ENCODE results near the gene IMMP2L.

Gene IMMP2L

DNA sequence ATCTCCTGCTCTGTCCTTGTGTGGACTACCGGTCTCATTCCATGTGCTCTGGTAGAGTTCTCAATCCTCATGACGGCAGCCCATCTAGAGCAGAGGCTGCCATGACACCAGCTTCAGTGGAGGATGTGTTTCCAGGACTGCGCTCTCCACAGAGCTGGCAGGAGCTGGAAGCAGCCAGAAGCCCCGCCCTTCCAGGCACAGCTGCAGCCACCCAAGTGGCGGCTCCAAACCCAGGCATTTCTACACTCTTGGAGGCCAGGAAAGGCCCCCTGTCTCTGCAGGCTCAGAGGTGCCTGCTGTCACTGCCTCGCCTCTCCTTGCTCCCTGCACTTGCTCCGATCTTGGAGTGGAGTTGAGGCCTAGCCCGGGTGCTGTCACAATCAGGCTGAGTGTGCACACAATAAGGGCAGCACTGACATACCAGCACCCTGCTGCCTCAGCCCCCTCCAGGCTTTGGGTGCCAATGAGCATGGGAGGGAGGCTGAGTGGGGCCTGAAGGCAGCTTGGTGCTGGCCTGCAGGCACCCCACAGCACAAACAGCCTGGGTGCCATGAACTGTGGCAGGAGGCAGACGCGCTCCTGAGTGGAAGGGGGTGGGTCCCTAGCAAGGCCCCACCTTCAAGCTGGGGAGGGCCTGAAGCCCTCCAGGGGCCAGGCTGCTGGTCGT lies 349.3 kb downstream of the IMMP2L start:
- no peak for DNase-seq (ENCODE audit: extremely low spot score)
- POLR2A ChIA-PET = no interaction called here
- no peak for TF ChIP-seq LEF1 (IDR thresholded peaks at IDR 0.05; ENCODE audit: borderline replicate concordance)
- TF ChIP-seq HDGF (IDR thresholded peaks at IDR 0.05; ENCODE audit: borderline replicate concordance) = no peak
- TF ChIP-seq TARDBP (IDR thresholded peaks at IDR 0.05) = no peak
- TF ChIP-seq FOXA1 (IDR thresholded peaks at IDR 0.05) = no peak
- TF ChIP-seq SP1 (IDR thresholded peaks at IDR 0.05) = no peak
- no peak for TF ChIP-seq SUZ12 (IDR thresholded peaks at IDR 0.05)
- TF ChIP-seq CTBP1 (IDR thresholded peaks at IDR 0.05; ENCODE audit: borderline replicate concordance) = no peak
- TF ChIP-seq ELF4 (IDR thresholded peaks at IDR 0.05) = no peak
- TF ChIP-seq FOXK2 (IDR thresholded peaks at IDR 0.05) = no peak
- TF ChIP-seq FOXM1 (IDR thresholded peaks at IDR 0.05; ENCODE audit: borderline replicate concordance) = no peak
- no peak for TF ChIP-seq BHLHE40 (IDR thresholded peaks at IDR 0.05; ENCODE audit: borderline replicate concordance)
- TF ChIP-seq ARNT (IDR thresholded peaks at IDR 0.05) = no peak
- TF ChIP-seq, protein P1, sequence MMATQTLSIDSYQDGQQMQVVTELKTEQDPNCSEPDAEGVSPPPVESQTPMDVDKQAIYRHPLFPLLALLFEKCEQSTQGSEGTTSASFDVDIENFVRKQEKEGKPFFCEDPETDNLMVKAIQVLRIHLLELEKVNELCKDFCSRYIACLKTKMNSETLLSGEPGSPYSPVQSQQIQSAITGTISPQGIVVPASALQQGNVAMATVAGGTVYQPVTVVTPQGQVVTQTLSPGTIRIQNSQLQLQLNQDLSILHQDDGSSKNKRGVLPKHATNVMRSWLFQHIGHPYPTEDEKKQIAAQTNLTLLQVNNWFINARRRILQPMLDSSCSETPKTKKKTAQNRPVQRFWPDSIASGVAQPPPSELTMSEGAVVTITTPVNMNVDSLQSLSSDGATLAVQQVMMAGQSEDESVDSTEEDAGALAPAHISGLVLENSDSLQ (IDR thresholded peaks at IDR 0.05) = no peak
- TF ChIP-seq NFRKB (IDR thresholded peaks at IDR 0.05) = no peak
- CTCF ChIA-PET = no interaction called here

DNA sequence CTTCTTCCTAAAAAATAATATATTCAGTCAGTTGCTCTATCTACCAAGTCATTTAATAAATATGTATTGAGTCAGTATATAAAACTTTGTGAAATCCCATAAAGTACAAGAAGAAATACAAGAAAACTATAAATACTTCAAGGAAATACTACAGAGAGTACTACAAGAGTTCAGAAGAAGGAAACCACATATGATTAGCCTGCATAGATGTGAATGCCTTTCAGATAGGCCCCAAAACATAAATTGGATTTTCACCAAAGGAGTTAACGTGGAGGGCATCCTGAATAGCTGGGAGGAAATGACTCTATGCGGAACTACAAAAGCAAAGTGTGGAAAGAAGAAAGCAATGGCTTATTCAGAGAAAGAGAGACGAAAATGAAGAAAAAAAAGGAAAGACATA lies 351.3 kb downstream of the IMMP2L start:
- TF ChIP-seq ELF4 (IDR thresholded peaks at IDR 0.05) (no peak), FOXA1 (IDR thresholded peaks at IDR 0.05) (no peak), BHLHE40 (IDR thresholded peaks at IDR 0.05; ENCODE audit: borderline replicate concordance) (no peak)
- ChIA-PET POLR2A (no interaction called here), CTCF (no interaction called here)
- DNase-seq (ENCODE audit: extremely low spot score) = no peak

DNA sequence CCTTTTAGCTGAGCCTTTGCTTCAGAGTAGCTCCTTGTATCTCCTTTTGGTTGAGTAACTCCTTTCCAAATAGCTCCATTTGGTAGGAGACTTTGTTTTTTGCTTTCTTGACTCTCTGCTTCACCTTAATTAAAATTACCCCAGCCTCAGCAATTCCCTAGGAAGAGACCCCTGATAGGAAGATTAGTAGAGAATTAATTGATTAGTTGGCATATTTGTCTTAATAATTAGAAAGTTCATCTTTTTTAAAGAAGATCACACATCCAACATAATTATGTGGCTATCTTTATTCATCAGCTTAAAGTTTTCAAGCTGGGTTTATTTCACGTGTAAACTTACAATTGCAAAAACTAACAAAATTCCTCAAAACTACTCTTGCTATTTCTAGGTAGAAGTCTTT lies 352.2 kb downstream of the IMMP2L start:
- ChIA-PET CTCF (interaction anchor here (0.7 kb wide), 1 partner anchor 111 kb away, joined by 4 read pairs; no protein-coding TSS in a partner anchor), POLR2A (no interaction called here)
- DNase-seq (ENCODE audit: extremely low spot score) = no peak
- TF ChIP-seq NFRKB (IDR thresholded peaks at IDR 0.05) (no peak), BHLHE40 (IDR thresholded peaks at IDR 0.05; ENCODE audit: borderline replicate concordance) (no peak), HDGF (IDR thresholded peaks at IDR 0.05; ENCODE audit: borderline replicate concordance) (no peak), CTBP1 (IDR thresholded peaks at IDR 0.05; ENCODE audit: borderline replicate concordance) (no peak), FOXM1 (IDR thresholded peaks at IDR 0.05; ENCODE audit: borderline replicate concordance) (no peak), TARDBP (IDR thresholded peaks at IDR 0.05) (no peak), ARNT (IDR thresholded peaks at IDR 0.05) (no peak), L3MBTL2 (conservative IDR thresholded peaks at IDR 0.05) (no peak), FOXA1 (IDR thresholded peaks at IDR 0.05) (no peak), ELF4 (IDR thresholded peaks at IDR 0.05) (no peak), LEF1 (IDR thresholded peaks at IDR 0.05; ENCODE audit: borderline replicate concordance) (no peak), SP1 (IDR thresholded peaks at IDR 0.05) (no peak), ZNF384 (IDR thresholded peaks at IDR 0.05) (no peak)

GRCh38 chr7:111205251-111205650 lies 357.0 kb downstream of the IMMP2L start:
- TF ChIP-seq BHLHE40 (IDR thresholded peaks at IDR 0.05; ENCODE audit: borderline replicate concordance) (no peak), LEF1 (IDR thresholded peaks at IDR 0.05; ENCODE audit: borderline replicate concordance) (no peak), SP1 (IDR thresholded peaks at IDR 0.05) (no peak), FOXA1 (IDR thresholded peaks at IDR 0.05) (no peak), ARNT (IDR thresholded peaks at IDR 0.05) (no peak), ELF4 (IDR thresholded peaks at IDR 0.05) (no peak), CTBP1 (IDR thresholded peaks at IDR 0.05; ENCODE audit: borderline replicate concordance) (no peak), HDGF (IDR thresholded peaks at IDR 0.05; ENCODE audit: borderline replicate concordance) (no peak), ZNF384 (IDR thresholded peaks at IDR 0.05) (no peak), SUZ12 (IDR thresholded peaks at IDR 0.05) (no peak), L3MBTL2 (conservative IDR thresholded peaks at IDR 0.05) (no peak), NFRKB (IDR thresholded peaks at IDR 0.05) (no peak), FOXK2 (IDR thresholded peaks at IDR 0.05) (no peak), TARDBP (IDR thresholded peaks at IDR 0.05) (no peak), FOXM1 (IDR thresholded peaks at IDR 0.05; ENCODE audit: borderline replicate concordance) (no peak)
- TF ChIP-seq, protein P1 (IDR thresholded peaks at IDR 0.05) = no peak
- POLR2A ChIA-PET = no interaction called here
- no peak for DNase-seq (ENCODE audit: extremely low spot score)
- CTCF ChIA-PET = no interaction called here

GRCh38 chr7:111202321-111202720 lies 360.0 kb downstream of the IMMP2L start:
- ChIA-PET POLR2A (no interaction called here), CTCF (no interaction called here)
- DNase-seq (ENCODE audit: extremely low spot score) = no peak
- TF ChIP-seq ARNT (IDR thresholded peaks at IDR 0.05) = no peak
- TF ChIP-seq, protein P1 (IDR thresholded peaks at IDR 0.05) = no peak
- no peak for TF ChIP-seq BHLHE40 (IDR thresholded peaks at IDR 0.05; ENCODE audit: borderline replicate concordance)
- no peak for TF ChIP-seq TARDBP (IDR thresholded peaks at IDR 0.05)
- no peak for TF ChIP-seq CTBP1 (IDR thresholded peaks at IDR 0.05; ENCODE audit: borderline replicate concordance)
- TF ChIP-seq SUZ12 (IDR thresholded peaks at IDR 0.05) = no peak
- no peak for TF ChIP-seq FOXM1 (IDR thresholded peaks at IDR 0.05; ENCODE audit: borderline replicate concordance)
- TF ChIP-seq SP1 (IDR thresholded peaks at IDR 0.05) = no peak
- TF ChIP-seq FOXA1 (IDR thresholded peaks at IDR 0.05) = no peak
- TF ChIP-seq ZNF384 (IDR thresholded peaks at IDR 0.05) = no peak
- TF ChIP-seq HDGF (IDR thresholded peaks at IDR 0.05; ENCODE audit: borderline replicate concordance) = no peak
- TF ChIP-seq ELF4 (IDR thresholded peaks at IDR 0.05) = no peak
- TF ChIP-seq NFRKB (IDR thresholded peaks at IDR 0.05) = no peak
- no peak for TF ChIP-seq LEF1 (IDR thresholded peaks at IDR 0.05; ENCODE audit: borderline replicate concordance)
- TF ChIP-seq FOXK2 (IDR thresholded peaks at IDR 0.05) = no peak
- no peak for TF ChIP-seq L3MBTL2 (conservative IDR thresholded peaks at IDR 0.05)

DNA sequence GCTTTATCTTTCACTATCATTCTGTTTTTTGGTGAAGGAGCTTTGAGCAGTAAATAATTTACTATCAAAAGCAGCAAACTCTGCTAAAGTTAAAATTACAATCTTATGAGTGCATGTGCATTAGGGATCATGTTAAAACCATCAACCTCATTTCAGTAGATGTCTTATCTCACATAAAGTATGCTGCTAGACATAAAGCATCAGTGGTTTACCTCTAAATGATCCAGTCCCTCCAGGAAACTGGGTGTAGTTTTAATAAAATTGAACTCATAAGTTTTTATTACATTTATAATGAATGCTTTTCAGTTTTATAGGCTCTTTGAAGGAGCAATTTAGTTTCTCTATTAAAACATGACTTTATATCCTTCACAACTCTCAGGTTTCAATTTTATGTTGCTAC lies 362.6 kb downstream of the IMMP2L start:
- TF ChIP-seq ZNF384 (IDR thresholded peaks at IDR 0.05) = no peak
- no peak for TF ChIP-seq TARDBP (IDR thresholded peaks at IDR 0.05)
- TF ChIP-seq, protein P1 (IDR thresholded peaks at IDR 0.05) = no peak
- TF ChIP-seq NFRKB (IDR thresholded peaks at IDR 0.05) = no peak
- no peak for TF ChIP-seq LEF1 (IDR thresholded peaks at IDR 0.05; ENCODE audit: borderline replicate concordance)
- TF ChIP-seq FOXM1 (IDR thresholded peaks at IDR 0.05; ENCODE audit: borderline replicate concordance) = no peak
- no peak for TF ChIP-seq BHLHE40 (IDR thresholded peaks at IDR 0.05; ENCODE audit: borderline replicate concordance)
- no peak for TF ChIP-seq FOXA1 (IDR thresholded peaks at IDR 0.05)
- TF ChIP-seq L3MBTL2 (conservative IDR thresholded peaks at IDR 0.05) = no peak
- TF ChIP-seq ELF4 (IDR thresholded peaks at IDR 0.05) = no peak
- no peak for TF ChIP-seq HDGF (IDR thresholded peaks at IDR 0.05; ENCODE audit: borderline replicate concordance)
- TF ChIP-seq SUZ12 (IDR thresholded peaks at IDR 0.05) = no peak
- TF ChIP-seq SP1 (IDR thresholded peaks at IDR 0.05) = no peak
- TF ChIP-seq FOXK2 (IDR thresholded peaks at IDR 0.05) = no peak
- POLR2A ChIA-PET = no interaction called here
- CTCF ChIA-PET = no interaction called here
- no peak for DNase-seq (ENCODE audit: extremely low spot score)
